GM23338 (cell line): ENCODE results near the gene RAB39A. TPM values are rescaled to one million over a fixed set of nuclear protein-coding genes. Genes with fewer than 3 reads are reported as not detected.

Source experiments
- CREB1 ChIP-seq: fragments of 250-450 bp; sonication (Bioruptor Pico); IDR thresholded peaks from 2 replicates; pipeline ENCODE4 v1.5.0; 2020; ENCODE audit warnings: low read depth, mild to moderate bottlenecking, moderate library complexity
- EZH2phosphoT487 ChIP-seq: fragments of 200-600 bp; sonication (generic); IDR thresholded peaks from one replicate; pipeline ENCODE4 v1.8.1; 2018; ENCODE audit warnings: antibody characterized with exemption; ENCODE audit not compliant: unreplicated experiment
- JUNB ChIP-seq: IDR thresholded peaks from one replicate; pipeline ENCODE4 v1.6.1; 2016; ENCODE audit warnings: antibody characterized with exemption; ENCODE audit not compliant: unreplicated experiment
- NANOG ChIP-seq: IDR thresholded peaks from 2 replicates; pipeline ENCODE4 v1.6.1; 2016; ENCODE audit warnings: antibody characterized with exemption, borderline replicate concordance
- POLR2AphosphoS5 ChIP-seq: IDR thresholded peaks from 2 replicates; pipeline ENCODE4 v1.6.1; 2016; ENCODE audit warnings: antibody characterized with exemption, low read depth
- REST ChIP-seq: IDR thresholded peaks from one replicate; pipeline ENCODE4 v1.6.1; 2018; ENCODE audit warnings: antibody characterized with exemption; ENCODE audit not compliant: unreplicated experiment
- ZNF462 ChIP-seq: fragments of 250-450 bp; sonication (Bioruptor Pico); IDR thresholded peaks from 2 replicates; pipeline ENCODE4 v1.5.0; 2020; ENCODE audit warnings: mild to moderate bottlenecking, moderate library complexity
- polyA plus RNA-seq: library from polyadenylated mRNA; unstranded; fragments of >200 nt; fragmentation: Nextera tagmentation; extraction: Ambion mirVana; gene quantifications from 2 replicates; pipeline ENCODE4 v1.2.1, GENCODE V29; 2016
- total RNA-seq: library from RNA; depleted of rRNA; stranded (reverse); fragments of >200 nt; shearing (Covaris generic); gene quantifications from 2 replicates; pipeline ENCODE4 v1.2.3, GENCODE V29; 2014

Gene RAB39A
- total and polyA plus RNA-seq, 2 experiments from 2014 or later, result 4.5 to 26.3 TPM

- TF ChIP-seq ZNF462 (CRISPR knock-in tag) (no peak), JUNB (no peak), POLR2AphosphoS5 (no peak), CREB1 (CRISPR knock-in tag) (no peak), REST (no peak), NANOG (no peak), EZH2phosphoT487 (no peak)
Measured at GRCh38 chr11:107929611-107930200, 1.5 kb downstream of the RAB39A start (continued).
